GM18873 (cell line): ENCODE results near the gene RIPOR3.

Experiments
- ATAC-seq: cut with Tn5 transposase; IDR thresholded peaks from one replicate; pipeline ENCODE4 v1.9.1; 2021; ENCODE audit warnings: mild to moderate bottlenecking, moderate library complexity, moderate number of reproducible peaks; ENCODE audit not compliant: unreplicated experiment, low FRiP score

RIPOR3 gene

DNA sequence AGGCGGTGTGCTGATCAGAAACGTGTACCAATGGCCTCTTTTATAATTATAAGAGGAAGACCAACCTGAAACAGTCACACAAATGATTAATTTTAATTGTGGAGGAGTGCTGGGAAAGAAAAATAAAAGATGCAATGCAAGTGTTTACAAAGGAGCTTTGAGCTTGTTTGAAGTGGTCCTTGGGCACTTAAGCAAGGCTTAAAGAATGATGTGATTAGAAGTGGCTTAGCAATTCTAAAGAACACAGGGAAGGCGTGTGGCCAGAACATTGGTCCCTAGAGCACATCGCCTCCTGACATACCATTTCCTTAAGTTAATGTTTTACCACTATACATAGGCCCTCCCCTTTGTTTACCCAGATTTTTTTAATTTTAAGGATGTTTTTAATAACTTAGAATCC lies 155.0 kb downstream of the RIPOR3 start:
- ATAC-seq, result no peak
